Hepatocyte (in vitro differentiated cells): ENCODE measurements around the gene RAET1G. TPM values are rescaled to one million over a fixed set of nuclear protein-coding genes. Genes with fewer than 3 reads are reported as not detected.
A peak's percentile ranks its signal among the peaks of the same experiment; 100 is the strongest.

ENCODE experiments used
- DNase-seq: peaks from one replicate; pipeline ENCODE4 v3.0.0-alpha.2; 2016; ENCODE audit warnings: low spot score
- H2AFZ ChIP-seq: fragments of 200-600 bp; sonication (generic); 2 replicates; pipeline ENCODE4 v1.6.0; 2016; ENCODE audit warnings: antibody characterized with exemption, mild to moderate bottlenecking
- H3K27ac ChIP-seq: fragments of 200-600 bp; sonication (generic); 2 replicates; pipeline ENCODE4 v1.5.1; 2016; ENCODE audit warnings: mild to moderate bottlenecking
- H3K27me3 ChIP-seq: fragments of 200-600 bp; sonication (generic); 2 replicates; pipeline ENCODE4 v1.6.1; 2016
- H3K36me3 ChIP-seq: fragments of 200-600 bp; sonication (generic); replicated peaks from 2 replicates; pipeline ENCODE4 v1.5.1; 2016; ENCODE audit warnings: low read depth; ENCODE audit not compliant: insufficient read depth
- H3K4me1 ChIP-seq: fragments of 200-600 bp; sonication (generic); 2 replicates; pipeline ENCODE4 v1.5.1; 2016; ENCODE audit warnings: mild to moderate bottlenecking, moderate library complexity; ENCODE audit not compliant: insufficient read depth
- H3K4me2 ChIP-seq: fragments of 200-600 bp; sonication (generic); 2 replicates; pipeline ENCODE4 v1.6.0; 2016
- H3K4me3 ChIP-seq: fragments of 200-600 bp; sonication (generic); 2 replicates; pipeline ENCODE4 v1.5.1; 2016; ENCODE audit warnings: mild to moderate bottlenecking
- H3K79me2 ChIP-seq: fragments of 200-600 bp; sonication (generic); 2 replicates; pipeline ENCODE4 v1.6.0; 2017; ENCODE audit warnings: mild to moderate bottlenecking
- H3K9me2 ChIP-seq: fragments of 200-600 bp; sonication (generic); replicated peaks from 2 replicates; pipeline ENCODE4 v1.6.0; 2017; ENCODE audit warnings: mild to moderate bottlenecking; ENCODE audit not compliant: insufficient read depth
- H3K9me3 ChIP-seq: fragments of 200-600 bp; sonication (generic); 2 replicates; pipeline ENCODE4 v1.5.1; 2016; ENCODE audit warnings: low read depth, mild to moderate bottlenecking
- H4K20me1 ChIP-seq: fragments of 200-600 bp; sonication (generic); 2 replicates; pipeline ENCODE4 v1.6.0; 2016; ENCODE audit warnings: mild to moderate bottlenecking; ENCODE audit not compliant: insufficient read depth, poor library complexity, severe bottlenecking
- CTCF ChIP-seq: fragments of 200-600 bp; sonication (generic); IDR thresholded peaks from 2 replicates; pipeline ENCODE4 v1.5.1; 2016; ENCODE audit warnings: antibody characterized with exemption, mild to moderate bottlenecking; ENCODE audit not compliant: poor library complexity
- EZH2 ChIP-seq: fragments of 200-600 bp; sonication (generic); IDR thresholded peaks from 2 replicates; pipeline ENCODE4 v1.6.1; 2016; ENCODE audit warnings: antibody characterized with exemption, mild to moderate bottlenecking, borderline replicate concordance
- EZH2phosphoT487 ChIP-seq: fragments of 200-600 bp; sonication (generic); IDR thresholded peaks from one replicate; pipeline ENCODE4 v1.6.1; 2018; ENCODE audit warnings: antibody characterized with exemption, mild to moderate bottlenecking, low read depth, moderate library complexity; ENCODE audit not compliant: unreplicated experiment, severe bottlenecking
- WGBS: methylation state at CpG from one replicate; pipeline ENCODE4 v1.1.6; 2016; ENCODE audit warnings: low lambda C conversion rate; ENCODE audit errors: missing lambda C conversion rate; 5-methylcytosine and 5-hydroxymethylcytosine counted together
- polyA plus RNA-seq: library from polyadenylated mRNA; unstranded; fragments of >200 nt; fragmentation: Nextera tagmentation; extraction: Ambion mirVana; gene quantifications from 2 replicates; pipeline ENCODE4 v1.2.1, GENCODE V29; 2016
- total RNA-seq: library from RNA; depleted of rRNA; stranded (reverse); fragments of >200 nt; gene quantifications from 2 replicates; pipeline ENCODE4 v1.2.3, GENCODE V29; 2014

RAET1G gene
- total and polyA plus RNA-seq, 2 experiments from 2014 or later = 0.31 to 1.5 TPM

DNA sequence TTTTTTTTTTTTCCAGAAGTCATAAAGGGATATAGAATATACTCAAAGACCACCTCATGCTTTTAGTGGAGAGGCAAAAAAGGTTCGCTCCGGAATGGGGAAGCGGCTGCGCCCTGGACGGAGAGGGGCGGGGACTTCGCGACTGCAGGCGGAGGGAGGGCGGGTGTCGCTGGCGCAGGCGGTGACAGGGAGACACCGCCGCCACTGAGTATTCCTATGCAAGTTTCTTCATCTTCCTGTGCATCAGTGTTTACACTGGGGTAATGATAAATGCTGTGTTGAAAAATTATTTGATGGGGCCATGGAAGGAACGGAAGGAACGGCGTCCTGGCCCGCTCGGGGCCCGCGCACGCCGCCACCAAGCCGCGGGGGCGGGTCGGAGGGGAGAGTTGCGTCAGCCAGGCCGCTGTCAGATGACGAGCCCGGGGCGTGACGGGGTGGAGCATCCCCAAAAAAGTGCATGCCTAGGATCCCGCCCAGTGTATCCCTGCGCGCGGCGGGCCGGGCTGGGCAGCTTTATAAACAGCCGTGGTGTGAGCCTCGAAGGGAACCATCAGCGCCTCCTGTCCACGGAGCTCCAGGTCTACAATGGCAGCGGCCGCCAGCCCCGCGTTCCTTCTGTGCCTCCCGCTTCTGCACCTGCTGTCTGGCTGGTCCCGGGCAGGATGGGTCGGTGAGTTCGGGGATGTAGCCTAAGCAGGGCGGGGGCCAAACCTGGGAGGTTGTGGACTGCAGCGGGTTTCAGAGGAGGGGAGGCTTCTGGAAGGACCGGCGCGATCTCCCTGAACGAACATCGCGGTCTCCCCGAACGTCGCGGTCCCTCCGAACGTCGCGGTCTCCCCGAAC is 40.8 kb upstream of the RAET1G start, which contains the start of gene ULBP1:
Gene ULBP1 (plus strand): TSS at position 482 of the 846 bp plus-strand sequence. CDS start 107 bp downstream, at position 589.
- DNase-seq = peak; percentile 75
- H3K4me3 ChIP-seq = peak within 1 kb of the TSS; percentile 36
- H3K27ac ChIP-seq = no peak within 1 kb of the TSS
- no peaks in the 10 kb centered on the region for H3K36me3 ChIP-seq
- WGBS = 2% methylated on average over 58 of the region's 69 CpGs
- peaks cover 97% of the 10 kb centered on the region for H3K27me3 ChIP-seq
- H2AFZ ChIP-seq = peak within 1 kb of the TSS; percentile 91
- TF ChIP-seq EZH2 = no peak
- peak; percentile 60 for TF ChIP-seq EZH2phosphoT487
- H3K9me3 ChIP-seq = no peaks in the 10 kb centered on the region
- no peaks in the 10 kb centered on the region for H3K9me2 ChIP-seq
- no peaks in the 10 kb centered on the region for H4K20me1 ChIP-seq
- H3K4me1 ChIP-seq = peaks cover 14% of the 10 kb centered on the region
- peak within 1 kb of the TSS; percentile 96 for H3K4me2 ChIP-seq
- H3K79me2 ChIP-seq = no peaks in the 10 kb centered on the region

DNA sequence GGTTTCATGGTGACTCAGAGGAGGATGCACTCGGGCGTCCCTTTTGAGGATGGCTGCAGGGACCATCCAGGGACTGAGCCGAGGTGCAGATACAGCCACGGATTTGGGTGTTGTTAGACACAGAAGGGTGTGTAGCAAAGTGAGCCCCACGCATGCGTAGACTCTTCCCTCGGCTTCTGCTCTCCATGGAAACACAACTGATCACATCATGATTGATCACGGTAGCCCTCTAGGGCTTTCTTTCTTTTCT is 40.2 kb upstream of the RAET1G start:
- Histone ChIP-seq H3K36me3 (no peaks in the 10 kb centered on the region), H3K4me1 (peaks cover 14% of the 10 kb centered on the region), H3K4me3 (peak overlapping the region; percentile 36), H2AFZ (peak overlapping the region; percentile 91), H3K9me2 (no peaks in the 10 kb centered on the region), H3K27ac (no peak overlapping the region), H3K9me3 (no peaks in the 10 kb centered on the region), H3K27me3 (peaks cover 93% of the 10 kb centered on the region), H3K79me2 (no peaks in the 10 kb centered on the region), H3K4me2 (peak overlapping the region; percentile 96), H4K20me1 (no peaks in the 10 kb centered on the region)
- TF ChIP-seq CTCF = no peak
- no peak for DNase-seq
- 9% methylated on average over 8 of the region's 8 CpGs for WGBS

DNA sequence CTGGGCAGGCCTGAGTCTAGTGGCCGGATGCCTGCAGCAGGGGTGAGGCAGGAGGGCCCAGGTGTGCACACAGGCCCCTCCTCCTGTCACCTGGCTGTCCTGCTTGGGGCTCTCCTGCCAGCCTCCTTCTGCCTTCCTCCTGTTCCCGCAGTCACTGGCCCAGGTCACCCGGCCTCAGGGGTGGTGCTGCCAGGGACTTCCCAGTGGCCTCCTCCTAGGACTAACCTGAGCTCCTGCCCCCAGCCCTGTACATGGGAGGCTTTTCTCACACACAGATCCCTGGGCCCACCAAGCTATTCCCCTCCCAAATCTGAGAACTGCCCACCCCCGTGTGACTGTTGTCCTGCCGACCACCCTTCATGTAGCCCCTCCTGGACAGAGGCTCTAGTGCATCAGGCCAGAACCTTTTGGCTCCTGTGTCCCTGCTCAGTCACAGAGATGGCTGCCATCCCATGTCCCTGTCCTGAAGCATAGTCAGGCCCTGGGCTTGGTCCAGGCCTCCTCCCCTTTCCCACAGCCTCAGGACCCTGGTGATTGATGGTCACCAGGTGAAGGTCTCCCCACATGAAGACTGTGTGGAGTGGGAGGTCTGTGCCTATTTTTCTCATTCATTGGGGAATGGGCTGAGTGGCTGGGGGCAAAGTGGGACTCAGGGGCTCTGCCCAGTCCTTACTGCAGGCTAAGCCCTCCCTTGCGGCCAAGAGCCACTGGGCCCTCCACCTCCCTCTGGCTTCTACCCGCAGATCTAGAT is 39.7 kb upstream of the RAET1G start:
- Histone ChIP-seq H3K27me3 (peaks cover 93% of the 10 kb centered on the region), H4K20me1 (no peaks in the 10 kb centered on the region), H3K4me2 (peak overlapping the region; percentile 96), H2AFZ (no peak overlapping the region), H3K79me2 (no peaks in the 10 kb centered on the region), H3K4me3 (no peak overlapping the region), H3K36me3 (no peaks in the 10 kb centered on the region), H3K9me2 (no peaks in the 10 kb centered on the region), H3K4me1 (peaks cover 14% of the 10 kb centered on the region), H3K9me3 (no peaks in the 10 kb centered on the region), H3K27ac (no peak overlapping the region)
- WGBS = 69% methylated on average over 6 of the region's 7 CpGs
- TF ChIP-seq EZH2 (no peak), CTCF (no peak), EZH2phosphoT487 (no peak)
- DNase-seq = no peak
